NCI-H2227 treated with DMSO at 0.1 percent for 48 hours (cell line): Measurements from ENCODE around the gene PYGM.

Experiments used
- DNase-seq: peaks from one replicate; lab custom pipeline; 2025; lab: John Stamatoyannopoulos, UW

PYGM gene

GRCh38 chr11:64767344-64768299 is 7.8 kb upstream of the PYGM start:
- no peak for DNase-seq

- DNase-seq: no peak
Observed at GRCh38 chr11:64766881-64767280, 7.1 kb upstream of the PYGM start.

GRCh38 chr11:64765851-64766665 is 6.3 kb upstream of the PYGM start:
- DNase-seq: no peak

- DNase-seq: no peak
Observed at GRCh38 chr11:64765291-64765850, 5.6 kb upstream of the PYGM start.

- no peak for DNase-seq
Observed at GRCh38 chr11:64764753-64765152, 5.0 kb upstream of the PYGM start.

- no peak for DNase-seq
Observed at GRCh38 chr11:64764040-64764611, 4.4 kb upstream of the PYGM start.

- no peak for DNase-seq
Observed at GRCh38 chr11:64763526-64764039, 3.8 kb upstream of the PYGM start.

- peak; percentile 90 for DNase-seq
Observed at GRCh38 chr11:64762674-64763525, 3.1 kb upstream of the PYGM start.

GRCh38 chr11:64762277-64762673 is 2.5 kb upstream of the PYGM start:
- no peak for DNase-seq

GRCh38 chr11:64760759-64761420 is 1.1 kb upstream of the PYGM start:
- no peak for DNase-seq

- DNase-seq: no peak
Observed at GRCh38 chr11:64759131-64759721, 548 bp downstream of the PYGM start.

- no peak for DNase-seq
Observed at GRCh38 chr11:64758330-64759079, 1.3 kb downstream of the PYGM start.

GRCh38 chr11:64757549-64758329 is 2.0 kb downstream of the PYGM start:
- DNase-seq: no peak

- DNase-seq: no peak
Observed at GRCh38 chr11:64755681-64756361, 4.0 kb downstream of the PYGM start.

GRCh38 chr11:64754919-64755662 is 4.7 kb downstream of the PYGM start:
- no peak for DNase-seq

GRCh38 chr11:64754124-64754918 is 5.5 kb downstream of the PYGM start:
- DNase-seq: no peak
